ENCODE data around the gene COL18A1.
"Not testable (repeated sequence)": the region's sequence is repeated elsewhere in the genome, so short reads cannot be mapped to it uniquely, and the experiment has no call there.

Gene COL18A1

DNA sequence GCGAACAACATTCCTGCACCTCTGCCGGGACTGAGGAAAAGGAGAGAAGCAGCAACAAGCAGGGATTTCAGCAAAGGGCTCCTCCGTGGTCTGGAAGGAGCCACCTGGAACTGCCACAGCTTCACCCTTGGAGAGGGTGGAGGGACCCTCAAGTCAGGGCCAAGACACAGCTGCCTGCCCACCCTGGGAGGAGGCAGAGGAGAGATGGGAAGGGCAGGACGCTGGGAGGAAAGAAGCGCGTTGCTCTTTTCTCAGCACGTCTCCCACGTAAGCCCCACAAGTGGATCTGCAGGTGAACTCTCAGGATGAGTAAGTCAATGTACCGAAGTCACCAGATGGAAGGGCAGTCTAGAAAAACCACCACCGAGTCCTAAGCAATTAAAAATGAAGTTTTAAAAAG, 97.6 kb downstream of the COL18A1 start:
- no peak for TF ChIP-seq POLR2A (IDR thresholded peaks at IDR 0.05; ENCODE audit: low read length)
- TF ChIP-seq GATA1 (IDR thresholded peaks at IDR 0.05; ENCODE audit: low read depth, low read length) = no peak
- DNase-seq = no peak

DNA sequence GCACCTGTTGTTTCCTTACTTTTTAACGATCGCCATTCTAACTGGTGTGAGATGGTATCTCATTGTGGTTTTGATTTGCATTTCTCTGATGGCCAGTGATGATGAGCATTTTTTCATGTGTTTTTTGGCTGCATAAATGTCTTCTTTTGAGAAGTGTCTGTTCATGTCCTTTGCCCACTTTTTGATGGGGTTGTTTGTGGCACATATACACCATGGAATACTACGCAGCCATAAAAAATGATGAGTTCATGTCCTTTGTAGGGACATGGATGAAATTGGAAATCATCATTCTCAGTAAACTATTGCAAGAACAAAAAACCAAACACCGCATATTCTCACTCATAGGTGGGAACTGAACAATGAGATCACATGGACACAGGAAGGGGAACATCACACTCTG, 98.3 kb downstream of the COL18A1 start:
- not testable (repeated sequence) for DNase-seq

DNA sequence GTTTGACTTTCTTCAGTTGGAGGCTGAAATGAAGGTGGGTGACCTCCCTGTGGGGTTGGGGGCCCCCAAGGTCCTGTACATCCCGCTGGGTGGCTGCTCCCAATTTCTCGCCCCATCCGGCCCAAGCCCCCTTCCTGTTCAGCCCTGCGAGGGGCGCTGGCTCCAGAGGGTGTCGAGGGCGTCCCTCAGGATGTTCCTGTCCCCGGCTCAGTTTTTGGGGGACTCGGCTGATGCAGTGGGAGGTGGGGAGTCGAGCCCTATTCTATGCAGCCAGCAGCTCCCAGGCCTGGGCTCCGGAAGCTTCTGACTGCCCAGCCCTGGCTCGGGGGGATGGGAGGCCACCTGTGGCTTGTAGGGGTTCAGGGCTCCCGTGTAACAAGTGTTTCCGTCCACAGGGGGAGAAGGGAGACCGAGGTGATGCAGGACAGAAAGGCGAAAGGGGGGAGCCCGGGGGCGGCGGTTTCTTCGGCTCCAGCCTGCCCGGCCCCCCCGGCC, 99.1 kb downstream of the COL18A1 start:
- no peak for TF ChIP-seq GATA1 (IDR thresholded peaks at IDR 0.05; ENCODE audit: low read depth, low read length)
- TF ChIP-seq POLR2A (IDR thresholded peaks at IDR 0.05; ENCODE audit: low read length) = no peak
- DNase-seq = no peak

DNA sequence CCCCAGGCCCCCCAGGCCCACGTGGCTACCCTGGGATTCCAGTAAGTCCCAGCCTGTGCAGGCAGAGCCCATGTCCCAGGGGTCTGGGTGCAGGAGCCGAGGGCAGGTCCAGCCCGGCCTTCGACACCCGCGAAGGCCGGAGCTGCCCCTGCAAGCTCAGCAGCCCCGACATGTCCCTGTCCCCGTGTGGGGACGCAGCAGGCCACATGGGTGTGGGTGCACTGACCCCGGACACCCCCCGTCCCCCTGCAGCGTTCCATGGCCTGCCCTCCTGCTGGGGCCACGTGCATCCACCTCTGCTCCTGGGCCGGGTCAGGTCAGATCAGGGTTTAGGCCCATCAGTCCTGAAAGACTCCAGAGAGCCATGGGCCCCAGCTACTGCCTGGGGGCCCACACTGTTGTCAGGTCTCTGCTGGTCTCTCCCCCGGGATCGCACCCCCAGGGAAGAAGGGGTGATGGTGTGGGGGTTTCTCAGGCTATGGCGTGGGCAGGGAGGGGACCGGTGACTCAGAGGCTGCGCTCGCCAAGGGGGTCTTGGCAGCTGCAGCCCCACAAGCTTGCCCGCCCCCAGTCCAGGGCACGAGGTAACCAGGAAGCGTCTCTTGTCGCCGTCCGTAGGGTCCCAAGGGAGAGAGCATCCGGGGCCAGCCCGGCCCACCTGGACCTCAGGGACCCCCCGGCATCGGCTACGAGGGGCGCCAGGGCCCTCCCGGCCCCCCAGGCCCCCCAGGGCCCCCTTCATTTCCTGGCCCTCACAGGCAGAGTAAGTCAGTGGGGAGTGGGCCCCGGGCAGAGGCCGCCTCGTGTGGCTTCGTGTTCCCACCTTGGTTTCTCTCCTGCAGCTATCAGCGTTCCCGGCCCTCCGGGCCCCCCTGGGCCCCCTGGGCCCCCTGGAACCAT, 99.8 kb downstream of the COL18A1 start:
- TF ChIP-seq GATA1 (IDR thresholded peaks at IDR 0.05; ENCODE audit: low read depth, low read length) (no peak), POLR2A (IDR thresholded peaks at IDR 0.05; ENCODE audit: low read length) (no peak)

DNA sequence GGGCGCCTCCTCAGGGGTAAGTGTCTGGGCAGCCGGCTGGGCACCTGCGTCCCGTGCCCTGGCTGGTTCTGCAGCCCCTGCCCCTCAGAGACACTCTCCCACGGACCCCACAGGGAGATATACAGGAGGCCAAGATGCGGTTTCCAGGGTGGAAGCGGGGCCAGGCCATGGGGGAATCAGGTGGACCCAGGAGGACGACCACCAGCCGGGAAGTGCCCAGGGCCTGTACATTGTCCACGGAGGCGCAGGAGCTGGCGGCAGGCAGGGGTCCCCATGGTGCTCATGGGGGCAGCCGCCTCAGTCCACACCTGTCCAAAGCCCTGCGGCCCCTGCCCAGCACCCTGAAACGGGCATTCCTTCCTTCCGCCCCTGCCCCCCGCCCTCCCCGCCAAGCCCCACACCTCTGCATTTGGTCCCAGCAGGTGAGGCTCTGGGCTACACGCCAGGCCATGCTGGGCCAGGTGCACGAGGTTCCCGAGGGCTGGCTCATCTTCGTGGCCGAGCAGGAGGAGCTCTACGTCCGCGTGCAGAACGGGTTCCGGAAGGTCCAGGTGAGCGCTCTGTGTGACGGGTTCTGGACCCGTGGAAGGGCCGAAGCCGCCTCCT, 100.6 kb downstream of the COL18A1 start:
- no peak for DNase-seq
- TF ChIP-seq POLR2A (IDR thresholded peaks at IDR 0.05; ENCODE audit: low read length) = no peak
- TF ChIP-seq GATA1 (IDR thresholded peaks at IDR 0.05; ENCODE audit: low read depth, low read length) = no peak

More for the DNA sequence above, 99.8 kb downstream of the COL18A1 start:
- DNase-seq = no peak

DNA sequence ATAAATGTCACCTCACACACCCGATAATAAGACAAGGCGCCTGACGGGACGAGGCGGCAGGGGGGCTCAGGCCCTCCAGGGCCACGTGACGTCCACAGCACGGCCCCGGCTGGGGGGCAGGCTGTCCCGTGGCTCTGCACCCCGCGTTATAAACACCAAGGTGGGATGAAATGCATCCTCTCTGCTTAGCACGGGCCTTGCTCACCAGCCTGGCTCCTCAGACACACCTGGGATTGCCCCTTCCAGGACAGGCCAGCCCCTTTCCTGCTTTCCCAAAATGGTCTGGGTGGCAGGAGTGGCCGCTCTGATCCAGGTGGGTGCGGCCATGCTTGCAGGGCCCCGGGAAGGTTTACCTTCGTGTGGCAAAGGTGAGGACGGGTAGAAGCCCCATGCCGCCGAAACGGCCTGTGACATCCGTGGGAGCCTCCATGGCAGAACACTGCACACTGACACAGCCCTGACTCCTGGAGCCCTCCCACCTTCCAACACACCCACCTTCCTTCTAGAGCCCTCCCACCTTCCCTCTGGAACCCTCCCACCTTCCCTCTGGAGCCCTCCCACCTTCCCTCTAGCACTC, 101.4 kb downstream of the COL18A1 start:
- no peak for DNase-seq
- TF ChIP-seq POLR2A (IDR thresholded peaks at IDR 0.05; ENCODE audit: low read length) (no peak), GATA1 (IDR thresholded peaks at IDR 0.05; ENCODE audit: low read depth, low read length) (no peak)

DNA sequence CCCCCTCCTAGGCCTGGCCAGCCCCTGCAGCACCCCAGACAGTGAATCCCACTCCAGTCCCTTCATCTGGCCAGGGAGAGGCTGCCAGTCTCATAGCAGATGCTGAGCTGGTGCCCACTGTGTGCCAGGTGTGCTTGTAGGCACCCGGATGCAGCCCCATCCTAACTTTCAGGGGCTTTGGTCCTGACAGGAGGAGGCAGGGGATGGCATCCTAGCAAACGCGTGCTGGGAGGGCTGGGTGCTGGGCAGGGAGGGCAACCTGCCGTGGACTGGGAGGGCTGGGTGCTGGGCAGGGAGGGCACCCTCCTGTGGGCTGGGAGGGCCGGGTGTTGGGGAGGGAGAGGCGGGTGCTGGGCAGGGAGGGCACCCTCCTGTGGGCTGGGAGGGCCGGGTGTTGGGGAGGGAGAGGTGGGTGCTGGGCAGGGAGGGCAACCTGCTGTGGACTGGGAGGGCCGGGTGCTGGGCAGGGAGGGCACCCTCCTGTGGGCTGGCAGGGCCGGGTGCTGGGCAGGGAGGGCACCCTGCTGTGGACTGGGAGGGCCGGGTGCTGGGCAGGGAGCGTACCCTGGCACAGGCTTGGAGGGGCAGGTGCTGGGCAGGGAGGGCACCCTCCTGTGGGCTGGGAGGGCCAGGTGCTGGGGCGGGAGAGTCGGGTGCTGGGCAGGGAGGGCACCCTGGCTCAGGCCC, 102.0 kb downstream of the COL18A1 start:
- TF ChIP-seq POLR2A (IDR thresholded peaks at IDR 0.05; ENCODE audit: low read length) = no peak
- no peak for TF ChIP-seq GATA1 (IDR thresholded peaks at IDR 0.05; ENCODE audit: low read depth, low read length)
- DNase-seq = no peak

DNA sequence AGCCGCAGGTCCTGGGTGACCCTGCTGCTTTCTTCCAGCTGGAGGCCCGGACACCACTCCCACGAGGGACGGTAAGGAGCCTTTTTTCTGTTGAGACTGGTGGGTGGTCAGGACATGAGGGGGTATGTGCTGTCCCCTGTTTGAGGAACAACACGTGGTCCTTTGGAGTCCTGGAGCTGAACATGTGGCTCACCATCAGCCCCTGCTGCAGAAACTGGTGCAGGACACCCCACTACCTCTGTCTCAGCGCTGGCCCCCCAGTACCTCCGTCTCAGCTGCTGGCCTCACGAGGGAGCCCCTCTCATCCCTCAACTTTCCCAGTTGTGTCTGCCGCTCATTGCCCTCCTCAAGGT, 102.5 kb downstream of the COL18A1 start:
- no peak for DNase-seq

DNA sequence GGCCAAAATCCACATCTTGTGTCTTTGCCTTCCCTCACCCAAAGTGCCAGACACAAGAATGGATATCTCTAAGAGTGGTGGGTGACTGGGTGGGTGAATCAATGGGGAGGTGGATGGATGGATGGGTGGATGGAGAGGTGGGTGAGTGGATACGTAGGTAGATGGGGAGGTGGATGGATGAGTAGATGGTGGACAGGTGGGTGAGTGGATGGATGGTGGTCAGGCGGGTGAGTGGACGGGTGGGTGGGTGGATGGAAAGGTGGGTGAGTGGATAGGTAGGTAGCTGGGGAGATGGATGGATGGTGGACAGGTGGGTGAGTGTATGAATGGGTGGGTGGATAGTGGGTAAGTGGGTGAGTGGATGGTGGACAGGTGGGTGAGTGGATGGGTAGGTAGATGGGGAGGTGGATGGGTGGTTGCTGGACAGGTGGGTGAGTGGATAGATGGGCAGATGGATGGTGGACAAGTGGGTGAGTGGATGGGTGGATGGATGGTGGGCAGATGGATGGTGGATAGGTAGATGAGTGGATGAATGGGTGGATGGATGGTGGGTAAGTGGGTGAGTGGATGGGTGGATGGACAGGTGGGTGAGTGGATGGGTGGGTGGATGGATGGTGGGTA, 103.0 kb downstream of the COL18A1 start:
- TF ChIP-seq GATA1 (IDR thresholded peaks at IDR 0.05; ENCODE audit: low read depth, low read length) = no peak
- no peak for TF ChIP-seq POLR2A (IDR thresholded peaks at IDR 0.05; ENCODE audit: low read length)
- DNase-seq = no peak

More for the DNA sequence above, 102.5 kb downstream of the COL18A1 start:
- TF ChIP-seq POLR2A (IDR thresholded peaks at IDR 0.05; ENCODE audit: low read length) (no peak), GATA1 (IDR thresholded peaks at IDR 0.05; ENCODE audit: low read depth, low read length) (no peak)

DNA sequence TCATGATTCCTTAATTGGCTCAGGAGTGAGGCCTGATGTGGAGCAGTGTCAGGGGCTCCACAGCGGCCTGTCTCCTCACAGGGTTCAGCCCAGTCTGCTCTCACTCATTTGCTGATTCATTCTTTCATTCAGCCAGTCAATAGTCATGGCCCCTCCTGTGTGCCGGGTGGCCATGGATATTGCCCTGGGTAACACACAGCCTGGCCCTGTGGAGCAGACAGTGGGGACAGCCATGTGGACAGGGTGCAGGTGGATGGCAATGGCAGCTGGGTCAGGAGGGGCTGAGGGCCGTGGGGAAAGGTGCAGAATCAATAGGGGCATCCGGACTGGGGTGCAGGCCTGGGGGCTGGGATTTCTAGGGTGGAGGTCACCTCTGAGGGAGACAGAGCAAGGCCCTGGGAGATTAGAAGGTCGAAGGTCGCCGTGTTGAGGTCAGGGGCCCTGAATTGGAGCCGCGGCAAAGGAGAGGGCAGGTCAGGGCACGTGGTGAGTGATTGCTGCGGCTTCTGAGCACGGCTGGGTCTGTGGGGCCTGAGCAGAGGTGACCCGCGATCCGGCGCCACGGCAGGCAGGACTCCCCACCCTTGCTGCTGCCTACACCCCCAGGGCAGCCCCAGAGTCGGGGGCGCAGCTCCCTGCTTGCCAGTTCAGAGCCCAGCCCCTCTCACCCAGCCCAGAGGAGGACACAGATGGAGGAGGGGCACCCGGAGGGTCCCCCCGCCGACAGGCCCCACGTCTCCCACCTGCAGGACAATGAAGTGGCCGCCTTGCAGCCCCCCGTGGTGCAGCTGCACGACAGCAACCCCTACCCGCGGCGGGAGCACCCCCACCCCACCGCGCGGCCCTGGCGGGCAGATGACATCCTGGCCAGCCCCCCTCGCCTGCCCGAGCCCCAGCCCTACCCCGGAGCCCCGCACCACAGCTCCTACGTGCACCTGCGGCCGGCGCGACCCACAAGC, 103.9 kb downstream of the COL18A1 start:
- no peak for DNase-seq
- TF ChIP-seq POLR2A (IDR thresholded peaks at IDR 0.05; ENCODE audit: low read length) = no peak
- TF ChIP-seq GATA1 (IDR thresholded peaks at IDR 0.05; ENCODE audit: low read depth, low read length) = no peak

DNA sequence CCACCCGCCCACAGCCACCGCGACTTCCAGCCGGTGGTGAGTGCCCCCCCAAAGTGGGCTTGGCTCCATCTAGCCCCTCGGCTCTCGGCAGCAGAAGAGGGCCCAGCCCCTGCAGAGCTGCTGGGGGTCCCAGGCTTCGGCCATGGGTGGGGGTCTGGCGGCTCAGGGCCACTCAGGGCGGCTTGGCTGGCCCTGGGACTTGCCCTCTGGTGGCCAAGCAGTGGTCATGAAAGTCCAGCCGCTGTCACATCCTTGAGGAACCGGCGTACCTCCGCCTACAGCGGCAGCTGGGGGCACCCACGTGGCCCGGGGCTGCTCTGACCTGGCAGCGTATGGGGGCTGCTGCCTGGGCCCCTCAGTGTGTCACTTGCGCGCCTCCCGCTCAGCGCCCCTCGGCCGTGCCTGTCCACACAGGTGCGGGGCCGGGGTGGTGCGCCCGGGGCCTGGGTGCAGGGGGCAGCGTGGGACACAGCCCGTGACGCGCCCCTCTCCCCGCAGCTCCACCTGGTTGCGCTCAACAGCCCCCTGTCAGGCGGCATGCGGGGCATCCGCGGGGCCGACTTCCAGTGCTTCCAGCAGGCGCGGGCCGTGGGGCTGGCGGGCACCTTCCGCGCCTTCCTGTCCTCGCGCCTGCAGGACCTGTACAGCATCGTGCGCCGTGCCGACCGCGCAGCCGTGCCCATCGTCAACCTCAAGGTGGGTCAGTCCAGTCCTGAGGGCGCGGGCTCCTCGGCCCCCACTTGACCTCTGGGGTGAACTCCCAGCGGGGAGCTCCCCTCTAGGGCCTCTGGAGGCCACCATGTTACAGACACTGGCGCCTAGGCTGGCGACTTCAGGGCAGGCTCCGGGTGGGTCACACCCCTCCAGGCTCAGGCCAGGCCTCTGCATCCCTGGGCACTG, 104.9 kb downstream of the COL18A1 start:
- no peak for DNase-seq
- TF ChIP-seq POLR2A (IDR thresholded peaks at IDR 0.05; ENCODE audit: low read length) (no peak), GATA1 (IDR thresholded peaks at IDR 0.05; ENCODE audit: low read depth, low read length) (no peak)

DNA sequence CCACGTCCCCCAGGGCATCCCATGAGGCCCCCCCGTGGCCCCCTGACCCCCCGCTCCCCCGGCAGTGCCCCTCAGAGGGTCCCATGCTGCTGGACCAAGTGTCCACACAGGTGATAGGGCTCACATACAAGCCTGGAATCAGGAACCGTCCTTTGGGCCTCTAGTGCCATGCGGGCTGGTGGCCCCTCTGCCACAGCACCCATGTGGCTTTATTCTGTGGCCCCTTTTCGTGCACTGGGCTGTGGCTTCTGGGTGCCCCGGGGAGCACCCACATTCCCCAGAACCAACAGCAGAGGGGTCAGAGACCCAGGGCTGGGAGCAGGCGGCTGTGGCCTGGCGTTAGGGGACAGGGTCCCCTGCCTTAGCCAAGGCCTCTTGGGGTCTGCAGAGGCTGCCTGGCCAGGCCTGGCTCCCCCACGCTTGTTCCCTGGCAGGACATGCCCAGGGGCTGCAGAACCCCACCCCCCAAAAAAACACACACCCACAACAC, 105.5 kb downstream of the COL18A1 start:
- no peak for TF ChIP-seq POLR2A (IDR thresholded peaks at IDR 0.05; ENCODE audit: low read length)
- no peak for TF ChIP-seq GATA1 (IDR thresholded peaks at IDR 0.05; ENCODE audit: low read depth, low read length)
- DNase-seq = no peak

Data from erythroblast (primary cell).